Measurements from ENCODE around the gene IMPG2.

The IMPG2 gene

DNA sequence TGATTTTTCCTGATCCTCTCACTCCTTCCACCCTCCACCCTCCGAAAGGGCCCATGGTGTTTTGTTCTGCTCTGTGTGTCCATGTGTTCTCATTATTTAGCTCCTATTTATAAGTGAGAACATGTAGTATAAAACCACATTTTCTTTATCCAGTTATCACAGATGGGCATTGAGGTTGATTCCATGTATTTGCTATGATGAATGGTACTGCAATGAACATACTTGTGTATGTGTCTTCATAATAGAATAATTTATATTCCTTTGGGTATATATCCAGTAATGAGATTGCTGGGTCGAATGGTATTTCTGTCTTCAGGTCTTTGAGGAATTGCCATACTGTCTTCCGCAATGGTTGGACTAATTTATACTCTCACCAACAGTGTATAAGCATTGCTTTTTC is 126.0 kb downstream of the IMPG2 start:
- H3K36me3 ChIP-seq (ENCODE audit: control insufficient read depth, insufficient read depth, low read length) = no peaks in the 10 kb centered on the region
- H3K4me3 ChIP-seq (ENCODE audit: low read length) = no peak overlapping the region
- no peaks in the 10 kb centered on the region for H3K27me3 ChIP-seq (ENCODE audit: control insufficient read depth, insufficient read depth, low read length)
- H3K9me3 ChIP-seq (ENCODE audit: control insufficient read depth, low read length) = no peaks in the 10 kb centered on the region
- peaks cover 5% of the 10 kb centered on the region for H3K4me1 ChIP-seq (ENCODE audit: control insufficient read depth, insufficient read depth, low read length)
- no peak overlapping the region for H3K9ac ChIP-seq (ENCODE audit: low read length)

DNA sequence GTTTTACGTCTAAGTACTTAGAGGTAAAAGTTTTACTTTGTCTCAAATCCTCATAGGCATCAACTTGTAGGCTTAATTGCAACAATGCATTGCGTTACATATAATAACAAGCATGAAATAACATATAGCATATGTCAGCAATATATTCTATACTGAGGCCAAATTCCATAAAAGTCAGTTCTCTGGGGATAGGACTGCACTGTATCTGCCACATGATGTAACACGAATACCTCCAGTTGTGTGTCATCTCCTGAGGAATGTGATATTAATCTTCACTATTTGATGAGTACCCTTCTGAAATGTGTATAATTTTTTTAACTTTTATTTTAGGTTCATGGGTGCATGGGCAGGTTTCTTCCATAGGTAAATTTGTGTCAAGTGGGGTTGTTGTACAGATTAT is 126.4 kb downstream of the IMPG2 start:
- no peaks in the 10 kb centered on the region for H3K9me3 ChIP-seq (ENCODE audit: control insufficient read depth, low read length)
- no peak overlapping the region for H3K4me3 ChIP-seq (ENCODE audit: low read length)
- no peak overlapping the region for H3K9ac ChIP-seq (ENCODE audit: low read length)
- H3K27me3 ChIP-seq (ENCODE audit: control insufficient read depth, insufficient read depth, low read length) = no peaks in the 10 kb centered on the region
- H3K4me1 ChIP-seq (ENCODE audit: control insufficient read depth, insufficient read depth, low read length) = peaks cover 5% of the 10 kb centered on the region
- no peaks in the 10 kb centered on the region for H3K36me3 ChIP-seq (ENCODE audit: control insufficient read depth, insufficient read depth, low read length)

DNA sequence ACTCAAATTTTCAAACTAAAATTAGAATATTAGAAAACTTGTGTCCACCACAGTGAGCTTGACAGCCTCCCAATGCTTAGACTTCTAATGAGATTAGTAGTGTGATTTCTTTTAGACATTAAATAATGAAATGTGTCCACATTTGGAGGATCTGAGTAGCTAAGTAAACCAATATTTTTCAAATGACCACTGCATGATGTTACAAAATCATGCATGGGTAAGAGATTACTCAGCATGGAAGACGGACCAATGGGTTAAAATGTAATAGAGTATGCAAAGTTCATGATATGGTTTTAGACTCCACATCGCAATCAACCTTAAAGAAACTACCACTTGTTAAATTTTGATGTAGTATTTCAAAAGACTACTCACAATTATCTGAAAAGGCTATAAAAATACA is 130.6 kb downstream of the IMPG2 start:
- Histone ChIP-seq H3K27me3 (ENCODE audit: control insufficient read depth, insufficient read depth, low read length) (no peaks in the 10 kb centered on the region), H3K4me3 (ENCODE audit: low read length) (no peak overlapping the region), H3K4me1 (ENCODE audit: control insufficient read depth, insufficient read depth, low read length) (no peaks in the 10 kb centered on the region), H3K9ac (ENCODE audit: low read length) (no peak overlapping the region), H3K9me3 (ENCODE audit: control insufficient read depth, low read length) (no peaks in the 10 kb centered on the region), H3K36me3 (ENCODE audit: control insufficient read depth, insufficient read depth, low read length) (no peaks in the 10 kb centered on the region)

DNA sequence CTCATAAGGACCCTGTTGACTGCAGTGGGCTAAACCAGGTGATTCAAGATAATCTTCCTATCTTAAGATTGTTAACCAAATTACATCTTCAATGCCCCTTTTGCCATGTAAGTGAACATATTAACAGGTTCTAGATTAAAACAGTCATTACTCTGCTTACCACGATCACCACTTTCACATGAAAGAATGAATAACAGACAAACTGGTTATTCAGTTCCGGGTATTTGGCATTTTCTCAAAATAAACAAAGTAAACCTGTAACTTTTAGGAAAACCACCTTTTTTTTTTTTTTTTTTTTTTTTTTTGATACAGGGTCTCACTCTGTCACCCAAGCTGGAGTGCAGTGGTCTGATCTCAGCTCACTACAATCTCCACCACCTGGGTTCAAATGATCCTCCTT is 131.2 kb downstream of the IMPG2 start:
- Histone ChIP-seq H3K4me1 (ENCODE audit: control insufficient read depth, insufficient read depth, low read length) (no peaks in the 10 kb centered on the region), H3K36me3 (ENCODE audit: control insufficient read depth, insufficient read depth, low read length) (no peaks in the 10 kb centered on the region), H3K9ac (ENCODE audit: low read length) (no peak overlapping the region), H3K4me3 (ENCODE audit: low read length) (no peak overlapping the region), H3K9me3 (ENCODE audit: control insufficient read depth, low read length) (no peaks in the 10 kb centered on the region), H3K27me3 (ENCODE audit: control insufficient read depth, insufficient read depth, low read length) (no peaks in the 10 kb centered on the region)

DNA sequence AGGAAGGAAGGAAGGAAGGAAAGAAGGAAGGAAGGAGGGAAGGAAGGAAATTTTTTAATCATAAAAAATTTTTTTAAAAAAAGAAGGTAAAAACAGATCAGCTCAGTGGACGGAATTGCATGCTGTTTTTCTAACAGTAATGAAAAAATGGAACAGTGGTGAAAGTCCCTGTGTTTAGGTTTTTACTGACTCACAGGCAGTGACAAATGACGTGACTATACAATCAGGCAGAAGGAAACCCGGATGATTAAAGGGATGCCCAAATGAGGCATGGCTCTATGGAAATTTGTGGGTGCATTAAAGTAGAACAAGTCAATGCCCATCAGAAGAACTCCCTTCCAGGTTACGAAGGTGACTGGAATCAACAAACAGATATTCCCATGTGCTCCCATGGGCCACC is 135.0 kb downstream of the IMPG2 start:
- Histone ChIP-seq H3K4me1 (ENCODE audit: control insufficient read depth, insufficient read depth, low read length) (no peaks in the 10 kb centered on the region), H3K36me3 (ENCODE audit: control insufficient read depth, insufficient read depth, low read length) (no peaks in the 10 kb centered on the region), H3K9me3 (ENCODE audit: control insufficient read depth, low read length) (no peaks in the 10 kb centered on the region), H3K9ac (ENCODE audit: low read length) (no peak overlapping the region), H3K27me3 (ENCODE audit: control insufficient read depth, insufficient read depth, low read length) (no peaks in the 10 kb centered on the region), H3K4me3 (ENCODE audit: low read length) (no peak overlapping the region)

DNA sequence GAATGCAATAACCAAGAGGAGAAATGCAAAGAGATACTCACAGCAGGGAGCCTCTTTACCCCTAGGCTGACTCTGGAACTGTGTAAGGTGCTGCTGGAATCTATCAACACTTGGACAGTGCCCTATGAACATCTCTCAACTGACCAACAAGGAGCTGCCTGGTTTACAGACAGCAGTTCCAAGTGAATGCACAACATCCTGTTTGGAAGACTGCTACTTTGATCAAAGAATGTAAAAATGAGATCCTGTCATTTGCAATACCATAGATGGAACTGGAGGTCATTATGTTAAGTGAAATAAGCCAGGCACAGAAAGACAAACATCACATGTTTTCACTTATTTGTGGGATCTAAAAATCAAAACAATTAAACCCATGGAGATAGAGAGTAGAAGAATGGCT is 136.3 kb downstream of the IMPG2 start:
- no peaks in the 10 kb centered on the region for H3K36me3 ChIP-seq (ENCODE audit: control insufficient read depth, insufficient read depth, low read length)
- H3K9me3 ChIP-seq (ENCODE audit: control insufficient read depth, low read length) = no peaks in the 10 kb centered on the region
- H3K4me1 ChIP-seq (ENCODE audit: control insufficient read depth, insufficient read depth, low read length) = no peaks in the 10 kb centered on the region
- no peaks in the 10 kb centered on the region for H3K27me3 ChIP-seq (ENCODE audit: control insufficient read depth, insufficient read depth, low read length)
- no peak overlapping the region for H3K9ac ChIP-seq (ENCODE audit: low read length)
- H3K4me3 ChIP-seq (ENCODE audit: low read length) = no peak overlapping the region

DNA sequence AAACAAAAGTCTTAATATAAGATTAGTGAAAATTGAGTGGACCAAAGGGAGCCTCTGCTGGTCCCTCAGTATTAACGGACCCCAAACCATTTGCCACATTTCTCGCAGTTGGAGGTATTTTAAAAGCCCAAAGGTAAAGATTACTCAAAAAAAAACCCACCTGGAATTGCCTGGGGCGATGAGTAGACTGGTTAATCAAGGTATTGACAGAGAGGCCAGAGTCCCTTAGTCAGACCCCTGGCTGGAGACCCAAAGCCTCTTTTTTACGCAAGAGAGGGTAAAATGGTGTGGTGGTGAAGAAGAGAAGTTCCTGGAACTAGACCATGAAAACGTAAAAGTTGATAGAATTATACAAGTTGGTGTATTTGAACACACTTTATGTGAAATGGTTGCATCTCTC is 137.2 kb downstream of the IMPG2 start:
- H3K9ac ChIP-seq (ENCODE audit: low read length) = no peak overlapping the region
- no peaks in the 10 kb centered on the region for H3K9me3 ChIP-seq (ENCODE audit: control insufficient read depth, low read length)
- H3K4me1 ChIP-seq (ENCODE audit: control insufficient read depth, insufficient read depth, low read length) = no peaks in the 10 kb centered on the region
- H3K36me3 ChIP-seq (ENCODE audit: control insufficient read depth, insufficient read depth, low read length) = no peaks in the 10 kb centered on the region
- H3K27me3 ChIP-seq (ENCODE audit: control insufficient read depth, insufficient read depth, low read length) = no peaks in the 10 kb centered on the region
- no peak overlapping the region for H3K4me3 ChIP-seq (ENCODE audit: low read length)

DNA sequence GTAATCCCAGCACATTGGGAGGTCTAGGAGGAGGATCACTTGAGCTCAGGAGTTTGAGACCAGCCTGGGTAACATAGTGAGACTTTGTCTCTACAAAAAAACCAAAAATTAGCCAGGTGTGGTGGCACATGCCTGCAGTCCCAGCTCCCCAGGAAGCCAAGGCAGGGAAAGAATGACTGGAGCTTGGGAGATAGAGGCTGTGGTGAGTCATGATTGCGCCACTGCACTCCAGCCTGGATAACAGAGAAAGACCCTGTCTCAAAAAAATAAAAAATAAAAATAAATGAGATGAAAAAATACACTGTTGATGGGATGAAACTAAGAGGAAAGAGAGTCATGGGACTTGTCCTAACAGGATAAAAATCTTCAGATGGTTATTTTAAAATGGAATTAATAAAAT is 137.6 kb downstream of the IMPG2 start:
- no peaks in the 10 kb centered on the region for H3K9me3 ChIP-seq (ENCODE audit: control insufficient read depth, low read length)
- H3K9ac ChIP-seq (ENCODE audit: low read length) = no peak overlapping the region
- H3K36me3 ChIP-seq (ENCODE audit: control insufficient read depth, insufficient read depth, low read length) = no peaks in the 10 kb centered on the region
- H3K4me3 ChIP-seq (ENCODE audit: low read length) = no peak overlapping the region
- H3K4me1 ChIP-seq (ENCODE audit: control insufficient read depth, insufficient read depth, low read length) = no peaks in the 10 kb centered on the region
- H3K27me3 ChIP-seq (ENCODE audit: control insufficient read depth, insufficient read depth, low read length) = no peaks in the 10 kb centered on the region

DNA sequence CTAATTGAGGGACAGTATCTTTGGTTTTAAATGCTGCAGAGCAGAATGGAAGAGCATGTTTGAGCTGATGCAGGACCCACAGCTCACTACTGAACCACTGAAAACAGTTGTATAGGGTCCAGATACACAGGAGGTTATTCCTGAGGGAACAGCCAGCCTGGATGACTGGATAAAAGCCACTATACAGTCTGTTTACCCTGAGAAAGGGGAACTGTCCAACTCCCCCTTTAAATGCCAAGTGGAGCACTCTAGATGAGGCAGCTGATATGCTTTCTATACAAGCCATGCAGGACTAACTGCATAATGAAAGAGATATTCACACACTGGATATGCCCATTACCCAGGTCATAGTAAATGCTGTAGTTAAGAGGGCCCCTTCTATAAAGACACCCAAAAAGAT is 138.6 kb downstream of the IMPG2 start:
- no peaks in the 10 kb centered on the region for H3K27me3 ChIP-seq (ENCODE audit: control insufficient read depth, insufficient read depth, low read length)
- H3K9ac ChIP-seq (ENCODE audit: low read length) = no peak overlapping the region
- H3K36me3 ChIP-seq (ENCODE audit: control insufficient read depth, insufficient read depth, low read length) = no peaks in the 10 kb centered on the region
- no peaks in the 10 kb centered on the region for H3K4me1 ChIP-seq (ENCODE audit: control insufficient read depth, insufficient read depth, low read length)
- no peaks in the 10 kb centered on the region for H3K9me3 ChIP-seq (ENCODE audit: control insufficient read depth, low read length)
- no peak overlapping the region for H3K4me3 ChIP-seq (ENCODE audit: low read length)

DNA sequence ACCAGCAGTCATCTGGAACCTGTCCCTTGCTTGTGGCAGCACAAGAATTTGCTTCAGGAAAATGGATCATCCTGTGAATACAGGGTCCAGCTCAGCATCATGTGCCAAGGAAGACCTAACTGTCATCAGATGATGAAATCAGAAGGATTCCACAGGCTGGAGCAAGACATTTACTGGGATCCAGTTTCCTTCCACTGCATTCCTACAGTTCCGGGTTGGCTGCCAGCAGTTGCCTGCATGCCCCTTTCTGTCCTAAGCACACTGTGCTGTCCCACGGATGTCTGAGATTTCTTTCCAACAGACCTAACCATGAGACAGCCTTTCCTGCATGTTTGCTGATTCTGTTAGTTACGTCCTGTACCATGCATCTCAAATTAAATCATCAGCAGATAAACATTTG is 140.7 kb downstream of the IMPG2 start:
- Histone ChIP-seq H3K36me3 (ENCODE audit: control insufficient read depth, insufficient read depth, low read length) (no peaks in the 10 kb centered on the region), H3K9ac (ENCODE audit: low read length) (no peak overlapping the region), H3K4me1 (ENCODE audit: control insufficient read depth, insufficient read depth, low read length) (no peaks in the 10 kb centered on the region), H3K27me3 (ENCODE audit: control insufficient read depth, insufficient read depth, low read length) (no peaks in the 10 kb centered on the region), H3K4me3 (ENCODE audit: low read length) (no peak overlapping the region), H3K9me3 (ENCODE audit: control insufficient read depth, low read length) (no peaks in the 10 kb centered on the region)

DNA sequence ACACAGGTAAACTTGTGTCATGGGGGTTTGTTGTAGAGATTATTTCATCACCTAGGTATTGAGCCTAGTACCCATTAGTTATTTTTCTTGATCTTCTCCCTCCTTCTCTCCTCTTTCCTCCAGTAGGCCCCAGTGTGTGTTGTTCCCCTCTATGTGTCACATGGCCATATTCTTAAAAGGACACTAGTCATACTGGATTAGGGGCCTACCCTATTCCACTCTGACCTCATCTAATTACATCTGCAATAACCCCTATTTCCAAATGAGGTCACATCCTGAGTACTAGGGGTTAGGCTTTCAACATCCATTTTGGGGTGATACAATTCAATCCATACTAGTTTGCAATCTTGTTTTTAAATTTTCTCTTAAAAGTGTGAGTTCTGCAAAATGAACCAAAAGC is 142.8 kb downstream of the IMPG2 start:
- H3K9me3 ChIP-seq (ENCODE audit: control insufficient read depth, low read length) = no peaks in the 10 kb centered on the region
- no peaks in the 10 kb centered on the region for H3K36me3 ChIP-seq (ENCODE audit: control insufficient read depth, insufficient read depth, low read length)
- no peak overlapping the region for H3K9ac ChIP-seq (ENCODE audit: low read length)
- H3K4me3 ChIP-seq (ENCODE audit: low read length) = no peak overlapping the region
- H3K4me1 ChIP-seq (ENCODE audit: control insufficient read depth, insufficient read depth, low read length) = no peaks in the 10 kb centered on the region
- H3K27me3 ChIP-seq (ENCODE audit: control insufficient read depth, insufficient read depth, low read length) = no peaks in the 10 kb centered on the region

Measured in mucosa of stomach (tissue), 1 donor.